AG04449 (cell line): ENCODE results near the gene JAK1.
A peak's percentile ranks its signal among the peaks of the same experiment; 100 is the strongest.

Source experiments
- CTCF ChIA-PET: fragments of 350-600 bp; formaldehyde crosslinking; extraction: SDS; loops from one replicate; lab custom pipeline; 2021; ENCODE audit warnings: antibody characterized with exemption; lab: Yijun Ruan, JAX
- POLR2A ChIA-PET: fragments of 400-600, 350-600 bp; formaldehyde crosslinking; extraction: SDS; loops from one replicate; lab custom pipeline; 2020; ENCODE audit warnings: antibody characterized with exemption, inconsistent platforms; lab: Yijun Ruan, JAX
- DNase-seq: peaks from one replicate; pipeline ENCODE4 v3.0.0-alpha.2; 2010; ENCODE audit warnings: low read depth, low spot score
- H3K4me3 ChIP-seq: 2 replicates; pipeline ENCODE4 v1.5.1; 2011; ENCODE audit warnings: low read depth, mild to moderate bottlenecking, control low read depth, low read length
- TF ChIP-seq, protein P1 (sequence below): IDR thresholded peaks from one replicate; pipeline ENCODE4 v1.5.1; 2011; ENCODE audit warnings: mild to moderate bottlenecking, moderate library complexity, low read length, control low read depth, inconsistent platforms; ENCODE audit not compliant: insufficient read depth; ENCODE audit errors: missing control alignments

Gene JAK1

DNA sequence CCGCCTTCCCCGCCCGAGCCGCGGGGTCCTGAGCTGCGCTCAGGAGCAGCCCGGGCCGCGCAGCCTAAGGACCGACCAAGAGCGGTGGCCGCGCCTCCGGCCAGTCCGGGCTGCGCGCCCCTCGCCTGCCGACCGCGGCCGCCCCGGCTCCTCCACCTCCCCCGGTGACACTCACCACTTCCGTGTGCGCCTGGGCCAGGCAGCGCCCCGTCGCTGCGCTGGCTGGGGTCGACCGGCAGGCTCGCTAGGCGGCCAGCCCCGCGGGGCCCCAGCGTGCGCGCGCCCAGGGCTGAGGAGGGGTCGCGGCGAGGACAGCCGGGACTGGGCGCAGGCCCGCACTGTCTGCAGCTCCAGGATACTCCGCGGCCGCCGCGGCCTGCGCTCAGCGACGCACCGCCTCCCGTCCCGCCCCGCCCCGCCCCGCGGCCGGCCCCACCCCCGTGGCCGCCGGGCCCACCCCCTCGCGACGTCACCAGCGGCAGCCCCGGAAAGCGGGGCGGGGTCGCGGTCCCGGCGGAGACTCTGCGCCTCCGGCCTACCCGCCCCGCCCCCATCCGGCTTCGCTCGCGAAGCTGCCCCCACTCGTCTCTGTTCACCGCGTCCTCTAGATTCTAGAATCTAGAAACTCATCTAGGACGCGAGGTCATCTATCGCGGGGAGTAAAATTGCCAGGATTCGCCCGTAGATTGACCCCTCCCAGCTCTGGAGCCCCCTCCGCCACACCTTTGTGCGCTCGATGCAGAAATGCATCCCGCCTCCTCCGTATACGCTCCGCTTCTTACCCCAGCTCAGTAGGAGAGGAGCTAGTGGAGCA lies at the start of gene JAK1:
JAK1 (minus strand) TSS at position 392 of the 814 bp plus-strand sequence. CDS start 80,285 bp downstream, outside the sequence.
- ChIA-PET POLR2A (interaction anchor here (0.7 to 1.3 kb wide), 3 partner anchors 15 to 121 kb away, joined by 3 to 4 read pairs (median 3); no protein-coding TSS in a partner anchor), CTCF (interaction anchor here (1.4 to 1.7 kb wide), 2 partner anchors 18 to 51 kb away, joined by 3 to 4 read pairs; no protein-coding TSS in a partner anchor)
- DNase-seq = no peak
- H3K4me3 ChIP-seq = peak within 1 kb of the TSS; percentile 88
- TF ChIP-seq, protein P1, sequence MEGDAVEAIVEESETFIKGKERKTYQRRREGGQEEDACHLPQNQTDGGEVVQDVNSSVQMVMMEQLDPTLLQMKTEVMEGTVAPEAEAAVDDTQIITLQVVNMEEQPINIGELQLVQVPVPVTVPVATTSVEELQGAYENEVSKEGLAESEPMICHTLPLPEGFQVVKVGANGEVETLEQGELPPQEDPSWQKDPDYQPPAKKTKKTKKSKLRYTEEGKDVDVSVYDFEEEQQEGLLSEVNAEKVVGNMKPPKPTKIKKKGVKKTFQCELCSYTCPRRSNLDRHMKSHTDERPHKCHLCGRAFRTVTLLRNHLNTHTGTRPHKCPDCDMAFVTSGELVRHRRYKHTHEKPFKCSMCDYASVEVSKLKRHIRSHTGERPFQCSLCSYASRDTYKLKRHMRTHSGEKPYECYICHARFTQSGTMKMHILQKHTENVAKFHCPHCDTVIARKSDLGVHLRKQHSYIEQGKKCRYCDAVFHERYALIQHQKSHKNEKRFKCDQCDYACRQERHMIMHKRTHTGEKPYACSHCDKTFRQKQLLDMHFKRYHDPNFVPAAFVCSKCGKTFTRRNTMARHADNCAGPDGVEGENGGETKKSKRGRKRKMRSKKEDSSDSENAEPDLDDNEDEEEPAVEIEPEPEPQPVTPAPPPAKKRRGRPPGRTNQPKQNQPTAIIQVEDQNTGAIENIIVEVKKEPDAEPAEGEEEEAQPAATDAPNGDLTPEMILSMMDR = no peak

DNA sequence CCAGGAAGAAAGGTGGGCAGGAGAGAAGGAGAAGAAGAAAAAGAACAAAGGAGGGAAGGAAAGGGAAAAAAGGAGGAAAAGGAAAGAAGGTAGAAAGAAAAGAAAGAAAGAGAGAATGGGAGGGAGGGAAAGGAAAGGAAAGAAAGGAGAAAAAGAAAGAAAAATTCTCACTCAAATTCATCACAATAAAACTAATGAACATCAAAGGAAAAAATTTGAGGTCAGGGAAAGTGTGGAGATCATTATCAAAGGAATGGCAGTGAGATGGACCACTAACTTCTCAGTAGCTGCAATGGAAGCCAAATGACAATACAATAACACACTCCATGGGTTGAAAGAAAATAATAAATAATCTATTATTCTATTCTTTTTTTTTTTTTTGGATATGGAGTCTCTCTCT lies 48.0 kb upstream of the JAK1 start:
- no peak for DNase-seq
- no peak overlapping the region for H3K4me3 ChIP-seq
- TF ChIP-seq, protein P1 = no peak
- ChIA-PET POLR2A (no interaction called here), CTCF (no interaction called here)

DNA sequence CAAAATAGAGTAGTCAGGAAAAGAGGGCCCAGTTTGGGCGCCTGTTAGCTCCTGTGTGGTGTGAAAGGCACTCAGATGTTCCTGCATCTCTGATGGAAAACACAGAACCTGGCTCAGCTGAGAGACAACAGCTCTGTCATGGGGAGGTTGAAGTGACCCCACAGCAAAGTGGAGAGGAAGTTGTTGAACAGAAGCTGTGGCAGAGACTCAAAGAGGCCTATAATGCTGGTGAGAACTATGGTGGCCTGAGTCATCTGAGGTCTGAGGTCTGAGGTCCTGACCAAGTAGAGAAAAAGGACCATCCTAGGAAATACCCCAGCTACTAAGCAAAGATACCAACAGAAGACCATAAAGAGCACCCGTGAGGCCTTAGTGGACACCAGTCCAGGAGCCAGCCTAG lies 45.6 kb upstream of the JAK1 start:
- TF ChIP-seq, protein P1 = no peak
- ChIA-PET CTCF (interaction anchor here (0.7 to 1.9 kb wide), 2 partner anchors 10 to 33 kb away, joined by 3 to 4 read pairs; no protein-coding TSS in a partner anchor), POLR2A (no interaction called here)
- no peak for DNase-seq
- no peak overlapping the region for H3K4me3 ChIP-seq

DNA sequence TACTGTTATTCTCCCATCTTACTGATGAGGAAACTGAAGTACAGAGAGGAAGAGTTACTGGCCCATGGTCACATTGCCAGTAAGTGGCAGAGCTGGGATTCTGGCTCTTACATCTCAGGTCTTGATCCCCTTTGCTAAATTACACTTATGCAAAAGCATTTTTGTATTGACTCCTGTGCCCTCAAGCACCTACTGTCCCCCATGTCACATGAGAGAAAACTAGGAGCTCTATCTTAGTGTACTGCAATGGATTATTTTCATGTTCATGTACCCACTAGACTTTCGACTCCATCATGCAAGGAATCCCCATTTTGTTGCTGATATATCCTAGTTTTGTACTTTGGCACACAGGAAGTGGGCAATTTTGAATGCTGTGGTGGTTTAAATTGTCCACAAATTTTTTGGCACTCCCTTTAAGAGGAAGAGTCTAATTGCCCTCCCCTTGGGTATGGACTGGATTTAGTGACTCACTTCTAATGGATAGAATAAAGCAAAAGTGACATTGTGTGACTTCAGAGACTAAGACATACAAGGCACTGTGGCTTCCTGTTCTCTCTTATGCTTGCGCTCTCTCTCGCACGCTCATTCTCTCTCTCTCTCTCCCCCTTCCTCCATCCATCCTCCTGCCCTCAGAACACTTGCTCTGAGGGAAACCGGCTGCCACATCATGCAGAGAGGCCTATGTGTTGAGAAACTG lies 43.5 kb upstream of the JAK1 start:
- TF ChIP-seq, protein P1 = no peak
- ChIA-PET CTCF (interaction anchor here (1.9 kb wide), 1 partner anchor 12 kb away, joined by 4 read pairs; no protein-coding TSS in a partner anchor), POLR2A (no interaction called here)
- no peak overlapping the region for H3K4me3 ChIP-seq
- DNase-seq = no peak

DNA sequence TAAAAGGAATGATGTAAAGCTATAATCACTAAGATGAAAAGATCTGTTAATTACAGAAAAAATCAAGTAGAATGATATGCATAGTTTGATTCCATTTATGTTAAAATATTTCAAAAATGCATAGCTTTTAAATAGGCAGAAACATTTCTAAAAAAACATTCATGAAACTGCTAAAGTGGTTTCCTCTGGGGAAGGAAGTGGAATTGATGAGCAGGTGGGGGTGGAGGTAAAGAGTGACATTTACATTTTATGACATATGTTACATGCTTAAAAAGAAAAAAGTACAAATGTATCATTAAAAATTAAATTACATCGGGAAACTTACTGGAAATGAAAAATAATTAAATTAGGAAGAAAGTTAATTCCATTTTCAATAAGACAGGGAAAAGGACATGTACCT lies 42.8 kb upstream of the JAK1 start:
- TF ChIP-seq, protein P1 = no peak
- ChIA-PET POLR2A (no interaction called here), CTCF (no interaction called here)
- no peak overlapping the region for H3K4me3 ChIP-seq
- no peak for DNase-seq

DNA sequence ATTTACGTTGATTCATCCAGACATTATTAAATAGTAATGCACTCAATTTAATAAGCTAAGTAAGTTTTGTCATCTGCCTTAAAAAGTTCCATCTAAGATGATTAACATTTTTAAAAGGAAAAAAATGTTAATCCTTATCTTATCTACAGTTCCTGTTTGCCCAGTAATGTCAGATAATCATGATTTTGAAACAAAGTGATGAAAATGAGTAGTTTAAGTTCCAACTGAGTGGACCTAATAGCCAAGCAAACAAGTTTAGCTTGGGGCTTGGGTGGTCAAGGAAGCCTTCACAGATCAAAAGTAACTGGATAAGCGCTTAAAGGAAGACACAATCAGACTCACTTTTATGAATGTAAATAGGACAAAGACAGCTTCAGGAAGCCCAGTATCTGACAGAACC lies 40.5 kb upstream of the JAK1 start:
- ChIA-PET POLR2A (no interaction called here), CTCF (no interaction called here)
- no peak overlapping the region for H3K4me3 ChIP-seq
- DNase-seq = no peak
- TF ChIP-seq, protein P1 = no peak
